Peyer's patch (tissue), 4 donors: ENCODE results near the gene RGS9BP.

Experiments used
- POLR2A ChIP-seq, 2 donors: fragments of 450-650 bp; IDR thresholded peaks; one replicate each; pipeline ENCODE4 v1.5.1; 2017; ENCODE audit warnings: antibody characterized with exemption in 2 of 2, mild to moderate bottlenecking in 2 of 2, moderate library complexity in 2 of 2
- TF ChIP-seq, protein P1 (sequence below), 6 experiments: fragments of 450-650 bp in 4 of 6; fragments of 200-600 bp in 2 of 6; sonication (generic) in 1 of 6; IDR thresholded peaks; one replicate each; pipeline ENCODE4 v1.5.1; 2017 to 2019; ENCODE audit warnings: antibody characterized with exemption in 6 of 6, mild to moderate bottlenecking in 3 of 6, moderate library complexity in 1 of 6

DNA sequence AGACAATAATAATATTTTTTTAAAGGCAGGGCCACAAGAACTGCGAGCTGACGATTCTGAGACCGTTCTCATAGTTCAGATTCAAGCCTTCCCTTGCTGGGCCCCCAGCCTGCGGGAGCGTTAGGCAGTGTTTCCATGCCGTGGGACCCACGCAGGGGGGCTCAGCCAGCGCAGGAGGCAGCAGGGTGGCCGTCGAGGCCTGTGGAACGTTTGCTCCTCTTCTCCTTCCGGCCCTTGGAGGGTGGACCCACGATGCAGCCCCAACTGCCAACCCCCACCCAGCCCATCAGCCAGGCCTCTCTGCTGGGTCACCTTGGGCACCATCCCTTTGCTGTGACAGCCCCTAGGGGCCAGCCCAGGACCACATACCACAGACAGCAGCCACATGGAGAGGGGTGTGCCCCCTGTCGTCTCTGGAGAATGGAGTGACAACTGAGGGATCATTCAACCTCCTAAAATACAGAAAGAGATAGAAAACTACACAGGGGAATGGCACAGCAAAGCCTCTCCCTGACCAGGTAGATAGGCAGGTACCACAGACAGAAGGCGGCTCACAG is 47.9 kb upstream of the RGS9BP start:
- TF ChIP-seq, protein P1, sequence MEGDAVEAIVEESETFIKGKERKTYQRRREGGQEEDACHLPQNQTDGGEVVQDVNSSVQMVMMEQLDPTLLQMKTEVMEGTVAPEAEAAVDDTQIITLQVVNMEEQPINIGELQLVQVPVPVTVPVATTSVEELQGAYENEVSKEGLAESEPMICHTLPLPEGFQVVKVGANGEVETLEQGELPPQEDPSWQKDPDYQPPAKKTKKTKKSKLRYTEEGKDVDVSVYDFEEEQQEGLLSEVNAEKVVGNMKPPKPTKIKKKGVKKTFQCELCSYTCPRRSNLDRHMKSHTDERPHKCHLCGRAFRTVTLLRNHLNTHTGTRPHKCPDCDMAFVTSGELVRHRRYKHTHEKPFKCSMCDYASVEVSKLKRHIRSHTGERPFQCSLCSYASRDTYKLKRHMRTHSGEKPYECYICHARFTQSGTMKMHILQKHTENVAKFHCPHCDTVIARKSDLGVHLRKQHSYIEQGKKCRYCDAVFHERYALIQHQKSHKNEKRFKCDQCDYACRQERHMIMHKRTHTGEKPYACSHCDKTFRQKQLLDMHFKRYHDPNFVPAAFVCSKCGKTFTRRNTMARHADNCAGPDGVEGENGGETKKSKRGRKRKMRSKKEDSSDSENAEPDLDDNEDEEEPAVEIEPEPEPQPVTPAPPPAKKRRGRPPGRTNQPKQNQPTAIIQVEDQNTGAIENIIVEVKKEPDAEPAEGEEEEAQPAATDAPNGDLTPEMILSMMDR (IDR thresholded peaks at IDR 0.05) = no peak
- no peak for TF ChIP-seq POLR2A (IDR thresholded peaks at IDR 0.05)
